Limb (tissue), 2 donors: ENCODE results near the gene ABLIM1.

Experiments
- DNase-seq, 2 donors: peaks; one replicate each; pipeline ENCODE4 v3.0.0-alpha.2; 2016; ENCODE audit errors: extremely low spot score in 2 of 2

ABLIM1 gene

DNA sequence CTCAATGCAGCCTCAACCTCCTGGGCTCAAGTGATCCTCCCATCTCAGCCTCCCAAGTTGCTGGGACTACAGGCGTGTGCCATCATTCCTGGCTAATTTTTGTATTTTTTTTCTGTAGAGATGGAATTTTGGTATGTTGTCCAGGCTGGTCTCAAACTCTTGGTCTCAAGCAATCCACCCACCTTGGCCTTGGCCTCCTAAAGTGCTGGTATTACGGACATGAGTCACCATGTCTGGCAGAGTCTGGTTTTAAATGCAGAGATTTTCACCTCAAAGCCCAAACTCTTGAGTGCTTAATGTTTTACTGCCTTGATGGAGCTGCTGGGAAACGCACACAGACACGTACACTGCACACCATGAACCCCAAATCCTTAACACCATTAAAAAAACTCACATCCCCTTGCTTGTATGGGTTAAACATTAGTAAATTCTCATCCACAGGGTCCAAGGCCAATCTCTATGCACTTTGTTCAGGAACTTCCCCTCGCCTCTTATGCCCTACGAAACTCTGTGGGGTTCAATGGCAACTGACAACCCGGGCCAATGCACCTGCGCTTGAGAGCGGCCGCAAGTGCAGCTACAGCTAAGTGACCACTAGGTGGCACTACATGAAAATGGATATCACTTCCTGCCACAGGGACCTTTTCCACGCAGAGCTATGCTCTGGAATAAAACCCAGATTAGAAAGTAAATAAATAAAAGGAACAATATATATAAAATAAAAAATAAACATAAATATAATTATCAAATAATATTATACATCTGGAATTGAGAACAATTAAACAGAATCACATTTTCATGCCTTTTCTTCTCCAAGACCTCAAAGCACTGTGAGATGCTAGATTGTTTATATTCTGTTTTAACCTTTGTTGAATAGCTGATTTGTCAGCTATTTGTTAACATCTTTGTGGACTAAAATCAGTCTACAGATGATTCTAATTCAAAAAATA, 186.8 kb downstream of the ABLIM1 start:
- DNase-seq = peak; percentile 59 to 77

DNA sequence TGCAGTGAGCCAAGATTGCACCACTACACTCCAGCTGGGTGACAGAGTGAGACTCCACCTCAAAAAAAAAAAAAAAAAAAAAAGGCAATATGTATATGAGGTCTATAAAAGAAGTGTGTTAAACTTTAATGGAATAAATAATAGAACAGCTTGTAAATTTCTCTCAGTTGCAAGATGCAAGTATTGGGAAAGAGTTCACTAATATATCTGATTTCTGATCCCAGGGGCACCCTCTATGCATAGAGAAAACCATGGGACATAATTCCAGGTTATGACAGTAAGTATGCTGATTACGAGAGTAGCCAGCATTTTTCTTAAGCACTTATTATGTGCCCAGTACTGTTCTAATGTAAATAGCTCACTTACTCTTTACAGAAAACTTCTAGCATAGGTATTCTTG, 187.7 kb downstream of the ABLIM1 start:
- DNase-seq = no peak

DNA sequence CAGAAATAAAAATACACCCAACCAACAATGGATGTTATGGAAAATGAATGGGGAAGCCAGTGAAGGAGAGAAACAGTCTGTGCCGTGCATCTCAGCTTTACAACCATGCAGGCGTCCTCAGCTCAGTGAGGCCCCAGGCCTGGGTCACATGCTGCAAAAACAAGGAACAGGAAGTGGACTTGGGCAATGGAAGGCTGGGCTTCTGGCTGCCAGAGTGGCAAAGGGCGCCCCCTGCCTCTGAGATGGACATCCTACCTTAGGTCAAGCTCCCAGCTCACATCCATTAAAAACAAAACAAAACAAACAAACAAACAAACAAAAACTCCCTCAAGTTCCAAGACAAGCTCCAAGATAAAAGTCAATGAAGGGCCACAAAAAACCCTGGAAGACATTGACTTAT, 199.1 kb downstream of the ABLIM1 start:
- peak in 1 of 2 donors; percentile 42 for DNase-seq

GRCh38 chr10:114458216-114458920, 199.7 kb downstream of the ABLIM1 start:
- no peak for DNase-seq

DNA sequence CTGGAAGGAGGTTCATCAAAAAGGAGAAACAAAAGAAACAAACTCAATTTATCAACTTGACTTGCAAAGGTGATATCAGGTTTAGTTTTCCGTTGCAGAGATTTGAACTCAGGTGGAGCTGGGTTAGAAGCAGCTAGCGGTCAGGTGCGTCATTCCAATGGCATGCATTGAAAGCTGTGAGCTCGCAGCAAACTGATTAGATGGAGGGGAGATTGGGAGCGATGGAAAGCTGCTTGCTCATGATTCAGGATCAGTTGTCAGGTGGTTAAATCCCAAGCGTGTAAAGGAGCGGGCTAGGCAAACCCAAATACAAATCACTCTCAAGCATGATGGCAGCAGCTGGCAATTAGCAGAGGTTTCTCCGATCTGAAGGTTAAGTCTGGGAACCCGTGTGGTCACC, 204.5 kb downstream of the ABLIM1 start:
- no peak for DNase-seq

GRCh38 chr10:114448897-114449296, 209.2 kb downstream of the ABLIM1 start:
- no peak for DNase-seq

DNA sequence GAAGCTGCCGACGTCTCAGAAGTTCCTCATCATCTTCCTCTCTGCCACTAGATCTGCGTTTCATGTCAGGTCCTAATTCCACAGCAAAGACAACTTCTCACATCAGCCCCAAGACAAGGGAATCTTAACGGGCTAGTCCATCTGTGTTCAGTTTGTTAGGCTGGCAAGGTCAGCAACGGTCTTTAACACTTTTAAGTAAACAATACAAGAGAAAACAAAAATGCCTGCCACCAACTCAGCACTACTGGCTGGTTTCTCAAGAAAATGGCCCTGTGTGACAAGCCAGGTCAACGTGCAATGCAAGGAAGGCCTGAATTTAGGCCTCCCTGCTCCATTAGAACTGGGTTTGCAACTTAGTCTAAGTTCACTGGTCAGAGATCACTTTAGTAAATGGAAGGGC, 212.7 kb downstream of the ABLIM1 start:
- DNase-seq = no peak

DNA sequence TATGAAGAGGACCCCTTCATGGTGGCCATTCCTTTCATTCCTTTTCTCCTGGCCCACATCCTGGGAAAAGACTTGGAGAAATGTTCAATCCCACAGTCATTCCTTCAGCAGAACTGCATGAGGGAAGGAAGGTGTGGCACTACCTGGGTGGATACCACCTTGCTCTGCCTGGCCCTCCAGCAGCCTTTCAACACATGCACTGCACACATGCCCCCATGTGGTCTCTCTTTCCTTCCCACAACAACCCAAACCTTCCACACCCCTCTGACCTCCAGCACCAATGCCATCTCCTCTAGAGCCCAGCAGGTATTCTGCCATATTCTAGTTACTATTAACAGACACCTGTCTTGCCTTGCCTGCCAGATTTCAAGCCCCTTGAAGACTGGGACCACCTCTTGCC, 213.3 kb downstream of the ABLIM1 start:
- no peak for DNase-seq

DNA sequence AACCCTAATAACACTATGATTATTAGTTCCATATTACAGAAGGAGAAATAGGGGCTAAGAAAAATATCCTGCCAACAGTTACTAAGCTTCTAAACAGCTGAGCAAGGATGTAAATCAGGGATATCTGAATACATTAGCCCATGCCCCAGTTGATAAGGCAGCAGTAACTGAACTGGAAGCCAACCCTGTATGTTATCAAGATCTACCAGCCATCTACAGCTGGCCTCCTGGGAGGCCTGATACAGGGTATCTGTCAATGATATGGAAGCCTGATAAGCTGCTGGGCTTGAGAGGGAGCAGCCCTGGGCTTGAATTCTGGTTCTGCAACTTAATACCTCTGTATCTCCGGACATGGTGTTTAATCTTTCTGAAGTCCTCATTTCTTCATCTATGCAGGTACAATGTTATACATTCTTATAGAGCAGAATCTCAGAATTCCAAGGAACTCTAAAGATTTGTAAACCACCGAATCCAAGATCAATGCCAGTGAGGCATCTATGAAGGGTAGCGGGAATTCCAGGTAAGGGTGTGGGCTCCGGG, 215.9 kb downstream of the ABLIM1 start:
- DNase-seq = no peak

DNA sequence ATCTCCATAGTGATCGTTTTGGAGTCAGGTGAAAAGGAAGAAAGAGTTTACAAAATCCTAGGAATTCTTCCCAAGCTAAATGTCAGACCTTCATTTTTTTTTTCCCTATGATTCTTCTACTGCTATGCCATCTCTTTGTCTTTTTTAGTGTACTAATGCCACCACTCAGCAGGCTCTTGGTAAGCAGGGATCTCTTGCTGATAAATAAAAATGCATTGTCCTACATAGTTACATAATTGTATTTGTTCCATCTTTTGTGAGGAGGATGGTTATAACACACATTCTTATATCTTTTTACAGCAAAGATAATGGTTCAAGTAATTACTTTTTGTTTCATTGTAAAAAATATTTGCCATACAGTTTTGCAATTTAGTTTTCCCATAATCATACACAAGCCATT, 217.0 kb downstream of the ABLIM1 start:
- DNase-seq = no peak

GRCh38 chr10:114437473-114438292, 220.4 kb downstream of the ABLIM1 start:
- no peak for DNase-seq

DNA sequence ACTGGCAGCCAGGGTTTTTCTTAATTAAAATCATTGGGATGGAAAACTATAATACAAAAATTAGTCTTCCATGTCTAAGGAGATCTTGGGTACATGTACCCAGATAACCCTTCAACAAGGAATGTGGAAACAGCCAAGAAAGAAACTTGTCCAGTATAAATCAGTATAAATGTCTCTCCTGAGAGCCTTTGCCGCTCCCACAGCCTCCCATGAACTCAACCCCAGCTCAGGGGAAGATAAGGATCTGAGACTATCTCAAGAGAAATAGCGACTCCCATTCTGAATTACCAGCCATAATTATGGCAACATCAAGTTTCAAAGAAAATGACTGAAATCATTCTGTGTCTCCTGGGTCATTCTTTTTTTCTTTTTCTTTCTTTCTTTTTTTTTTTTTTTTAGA, 221.1 kb downstream of the ABLIM1 start:
- DNase-seq = no peak

DNA sequence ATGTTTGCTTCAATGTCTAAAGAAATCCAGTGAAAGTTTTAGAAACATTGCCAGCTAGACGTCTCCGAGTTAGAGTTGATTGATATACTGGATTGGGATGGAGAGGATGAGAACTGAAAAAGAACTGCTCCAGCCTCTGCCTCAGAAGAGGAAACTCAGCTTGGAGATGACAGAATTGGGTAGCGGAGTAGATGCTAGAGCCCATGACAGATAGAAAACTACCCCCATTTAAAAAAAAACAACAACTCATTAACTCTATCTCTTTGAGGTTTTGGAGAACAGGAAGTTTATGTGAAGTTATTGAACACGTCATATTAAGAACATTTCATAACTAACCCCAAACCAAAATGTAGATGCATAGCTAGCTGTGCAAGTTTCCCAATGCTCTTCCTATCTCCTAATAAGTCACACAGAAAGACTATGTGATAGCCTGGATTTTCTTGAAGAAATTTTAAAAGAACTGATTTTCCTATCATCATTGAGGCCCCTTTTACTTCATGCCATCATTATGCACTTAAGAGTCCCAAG, 225.4 kb downstream of the ABLIM1 start:
- DNase-seq = no peak

DNA sequence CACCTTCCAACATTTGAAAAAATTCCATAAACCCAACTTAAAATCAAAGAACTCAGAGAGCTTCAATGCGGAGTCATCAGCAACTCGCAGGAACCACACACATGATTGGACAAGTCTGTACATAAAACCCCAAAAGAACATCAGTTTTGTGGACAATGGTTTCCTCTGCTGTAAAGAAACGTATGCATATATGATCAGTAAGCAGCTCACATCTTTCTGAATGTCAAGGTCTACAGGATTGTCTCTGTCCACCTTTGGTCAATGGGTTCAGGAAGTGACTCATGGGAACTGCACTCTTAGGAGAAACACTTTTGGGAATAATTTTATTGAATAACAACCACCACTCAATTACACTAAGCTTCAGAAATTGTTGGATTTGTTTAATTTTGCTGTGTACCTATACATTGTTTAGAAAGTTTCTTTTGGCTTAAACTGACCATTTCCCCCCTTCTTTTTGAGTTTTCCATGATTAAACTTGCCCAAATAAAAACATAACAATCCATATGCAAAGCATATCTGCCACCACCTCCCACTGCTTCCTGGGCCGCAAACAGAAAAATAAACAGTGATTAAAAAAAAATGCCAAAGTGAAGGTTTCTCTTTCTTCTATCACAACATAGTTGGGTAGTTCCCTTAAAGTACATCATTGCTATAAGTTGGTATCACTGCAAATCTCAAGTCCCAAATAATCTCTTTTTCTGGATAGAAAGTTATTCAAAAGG, 226.5 kb downstream of the ABLIM1 start:
- DNase-seq = no peak

GRCh38 chr10:114430688-114431413, 227.2 kb downstream of the ABLIM1 start:
- no peak for DNase-seq

- DNase-seq = no peak
Observed at GRCh38 chr10:114429581-114430335, 228.3 kb downstream of the ABLIM1 start.

- DNase-seq = no peak
Observed at GRCh38 chr10:114427124-114427852, 230.8 kb downstream of the ABLIM1 start.

DNA sequence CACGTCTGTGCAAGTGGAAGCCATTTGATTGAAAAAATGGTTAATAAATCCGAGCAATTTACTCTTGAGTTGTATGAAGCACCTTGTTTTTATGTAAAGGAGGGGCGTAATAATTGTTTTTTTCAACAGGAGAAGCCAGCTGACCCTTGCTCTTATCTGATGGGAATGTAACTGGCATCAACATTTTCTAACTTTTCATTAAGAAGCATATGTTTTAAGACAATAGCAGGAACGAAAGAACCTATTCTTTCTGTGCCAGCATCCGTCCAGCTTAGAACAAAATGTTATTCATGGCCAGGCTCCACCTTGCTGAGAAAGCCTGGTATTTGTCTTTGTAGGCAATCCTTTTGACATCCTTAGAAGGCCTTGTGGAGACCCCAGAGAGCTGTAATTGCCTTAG, 231.6 kb downstream of the ABLIM1 start:
- no peak for DNase-seq
